ENCODE measurements around the gene TCF12.
A peak's percentile ranks its signal among the peaks of the same experiment; 100 is the strongest.

Gene TCF12

GRCh38 chr15:56978898-56979662 lies 60.6 kb downstream of the TCF12 start:
- DNase-seq (ENCODE audit: low read depth): peak; percentile 87
- no peak overlapping the region for H3K4me3 ChIP-seq (ENCODE audit: low read length)
- TF ChIP-seq, protein P1, sequence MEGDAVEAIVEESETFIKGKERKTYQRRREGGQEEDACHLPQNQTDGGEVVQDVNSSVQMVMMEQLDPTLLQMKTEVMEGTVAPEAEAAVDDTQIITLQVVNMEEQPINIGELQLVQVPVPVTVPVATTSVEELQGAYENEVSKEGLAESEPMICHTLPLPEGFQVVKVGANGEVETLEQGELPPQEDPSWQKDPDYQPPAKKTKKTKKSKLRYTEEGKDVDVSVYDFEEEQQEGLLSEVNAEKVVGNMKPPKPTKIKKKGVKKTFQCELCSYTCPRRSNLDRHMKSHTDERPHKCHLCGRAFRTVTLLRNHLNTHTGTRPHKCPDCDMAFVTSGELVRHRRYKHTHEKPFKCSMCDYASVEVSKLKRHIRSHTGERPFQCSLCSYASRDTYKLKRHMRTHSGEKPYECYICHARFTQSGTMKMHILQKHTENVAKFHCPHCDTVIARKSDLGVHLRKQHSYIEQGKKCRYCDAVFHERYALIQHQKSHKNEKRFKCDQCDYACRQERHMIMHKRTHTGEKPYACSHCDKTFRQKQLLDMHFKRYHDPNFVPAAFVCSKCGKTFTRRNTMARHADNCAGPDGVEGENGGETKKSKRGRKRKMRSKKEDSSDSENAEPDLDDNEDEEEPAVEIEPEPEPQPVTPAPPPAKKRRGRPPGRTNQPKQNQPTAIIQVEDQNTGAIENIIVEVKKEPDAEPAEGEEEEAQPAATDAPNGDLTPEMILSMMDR (IDR thresholded peaks at IDR 0.05; ENCODE audit: insufficient read depth, low read depth, low read length, missing control alignments): no peak

DNA sequence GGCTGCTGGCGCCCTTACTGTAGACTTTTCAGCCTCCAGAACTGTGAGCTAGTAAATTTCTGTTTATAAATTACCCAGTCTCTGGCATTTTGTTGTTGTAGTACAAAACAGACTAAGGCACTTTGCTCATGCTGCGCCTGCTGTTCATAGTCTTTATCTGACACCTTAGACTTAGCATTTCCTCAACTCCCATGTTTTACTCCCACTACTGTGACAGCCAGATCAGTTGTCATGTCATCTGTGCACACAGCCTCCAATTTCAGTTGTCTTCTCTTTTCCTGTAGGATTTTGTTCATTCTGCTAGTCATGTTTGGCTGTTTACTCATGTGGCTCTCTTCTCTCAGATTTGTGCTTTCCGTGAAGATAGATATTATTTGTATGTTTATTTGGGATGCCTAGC lies 62.0 kb downstream of the TCF12 start:
- DNase-seq (ENCODE audit: low read depth): no peak
- no peak overlapping the region for H3K4me3 ChIP-seq (ENCODE audit: low read length)
- TF ChIP-seq, protein P1 (IDR thresholded peaks at IDR 0.05; ENCODE audit: insufficient read depth, low read depth, low read length, missing control alignments): no peak

- no peak overlapping the region for H3K4me3 ChIP-seq (ENCODE audit: low read length)
- TF ChIP-seq, protein P1 (IDR thresholded peaks at IDR 0.05; ENCODE audit: insufficient read depth, low read depth, low read length, missing control alignments): no peak
- no peak for DNase-seq (ENCODE audit: low read depth)
Observed at GRCh38 chr15:56981160-56981559, 62.7 kb downstream of the TCF12 start.

- no peak for DNase-seq (ENCODE audit: low read depth)
- TF ChIP-seq, protein P1 (IDR thresholded peaks at IDR 0.05; ENCODE audit: insufficient read depth, low read depth, low read length, missing control alignments): no peak
- no peak overlapping the region for H3K4me3 ChIP-seq (ENCODE audit: low read length)
Observed at GRCh38 chr15:56982987-56983386, 64.5 kb downstream of the TCF12 start.

DNA sequence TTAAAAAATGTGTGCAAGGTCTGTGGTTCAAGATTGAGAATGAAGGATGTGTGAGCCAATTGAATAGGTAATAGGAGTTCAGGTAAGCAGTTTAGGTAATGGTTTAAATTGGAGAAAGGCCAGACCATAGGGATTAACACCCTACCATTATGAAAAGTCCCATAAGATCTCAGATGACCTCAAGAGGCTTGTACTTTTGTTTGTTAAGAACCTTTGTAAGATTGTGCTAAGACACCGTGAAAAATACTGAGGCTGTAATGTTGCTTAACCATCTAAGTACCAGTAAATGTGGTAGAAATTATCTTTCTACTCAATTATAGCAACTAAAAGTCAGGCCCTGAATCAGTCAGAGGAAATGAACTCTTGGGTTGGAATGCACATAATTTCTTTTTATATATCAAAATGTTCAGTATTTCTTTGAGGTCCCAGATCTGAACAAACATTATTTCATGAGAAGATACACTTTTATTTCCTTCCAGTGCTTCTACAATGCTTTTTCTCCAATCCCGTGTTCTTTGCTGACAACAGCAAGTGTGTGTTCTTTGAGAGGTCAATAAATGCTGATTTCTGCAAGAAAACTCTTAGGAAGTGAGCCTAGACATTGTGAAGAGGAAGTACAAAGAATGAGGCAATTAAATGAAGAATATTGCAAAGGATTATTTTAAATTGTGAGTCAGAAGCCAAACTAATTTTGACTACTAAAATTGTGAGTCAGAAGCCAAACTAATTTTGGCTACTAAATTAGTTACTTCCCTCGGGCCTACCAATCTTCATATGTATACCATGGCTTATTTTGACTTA lies 66.4 kb downstream of the TCF12 start:
- TF ChIP-seq, protein P1 (IDR thresholded peaks at IDR 0.05; ENCODE audit: insufficient read depth, low read depth, low read length, missing control alignments): no peak
- no peak for DNase-seq (ENCODE audit: low read depth)
- H3K4me3 ChIP-seq (ENCODE audit: low read length): no peak overlapping the region

GRCh38 chr15:56985856-56986255 lies 67.4 kb downstream of the TCF12 start:
- no peak for DNase-seq (ENCODE audit: low read depth)
- TF ChIP-seq, protein P1 (IDR thresholded peaks at IDR 0.05; ENCODE audit: insufficient read depth, low read depth, low read length, missing control alignments): no peak
- H3K4me3 ChIP-seq (ENCODE audit: low read length): no peak overlapping the region

Data from epithelial cell of esophagus (primary cell).